Smooth muscle cell (in vitro differentiated cells): ENCODE results near the gene PDE4D. TPM values are rescaled to one million over a fixed set of nuclear protein-coding genes. Genes with fewer than 3 reads are reported as not detected.

Experiments
- DNase-seq: peaks from one replicate; lab custom pipeline; 2025; ENCODE audit not compliant: unreplicated experiment; lab: John Stamatoyannopoulos, UW
- H2AFZ ChIP-seq: fragments of 200-600 bp; sonication (generic); 2 replicates; pipeline ENCODE4 v1.6.0; 2016; ENCODE audit warnings: antibody characterized with exemption, low read depth, mild to moderate bottlenecking
- H3F3A ChIP-seq: fragments of 200-600 bp; sonication (generic); 2 replicates; pipeline ENCODE4 v1.6.0; 2017; ENCODE audit warnings: antibody characterized with exemption, low read depth
- H3K27ac ChIP-seq: fragments of 200-600 bp; sonication (generic); 2 replicates; pipeline ENCODE4 v1.5.1; 2016; ENCODE audit warnings: low read depth, mild to moderate bottlenecking
- H3K27me3 ChIP-seq: fragments of 200-600 bp; sonication (generic); 2 replicates; pipeline ENCODE4 v1.6.1; 2016; ENCODE audit warnings: low read depth, mild to moderate bottlenecking
- H3K36me3 ChIP-seq: fragments of 200-600 bp; sonication (generic); 2 replicates; pipeline ENCODE4 v1.5.1; 2016; ENCODE audit warnings: low read depth
- H3K4me1 ChIP-seq: fragments of 200-600 bp; sonication (generic); 2 replicates; pipeline ENCODE4 v1.5.1; 2016; ENCODE audit warnings: low read depth
- H3K4me2 ChIP-seq: fragments of 200-600 bp; sonication (generic); 2 replicates; pipeline ENCODE4 v1.6.0; 2016; ENCODE audit warnings: mild to moderate bottlenecking
- H3K4me3 ChIP-seq: fragments of 200-600 bp; sonication (generic); 2 replicates; pipeline ENCODE4 v1.5.1; 2016; ENCODE audit warnings: mild to moderate bottlenecking
- H3K79me2 ChIP-seq: fragments of 200-600 bp; sonication (generic); 2 replicates; pipeline ENCODE4 v1.6.0; 2016; ENCODE audit warnings: low read depth, mild to moderate bottlenecking
- H3K9ac ChIP-seq: fragments of 200-600 bp; sonication (generic); 2 replicates; pipeline ENCODE4 v1.6.0; 2016; ENCODE audit warnings: low read depth
- H3K9me3 ChIP-seq: fragments of 200-600 bp; sonication (generic); replicated peaks from 2 replicates; pipeline ENCODE4 v1.5.1; 2016; ENCODE audit warnings: low read depth
- H4K20me1 ChIP-seq: fragments of 200-600 bp; sonication (generic); 2 replicates; pipeline ENCODE4 v1.6.0; 2016; ENCODE audit warnings: low read depth
- WGBS: methylation state at CpG from one replicate; pipeline ENCODE4 v1.1.7; 2016; ENCODE audit warnings: low lambda C conversion rate; 5-methylcytosine and 5-hydroxymethylcytosine counted together
- polyA plus RNA-seq: library from polyadenylated mRNA; unstranded; fragments of >200 nt; fragmentation: Nextera tagmentation; extraction: Ambion mirVana; gene quantifications from 2 replicates; pipeline ENCODE4 v1.2.1, GENCODE V29; 2016
- total RNA-seq: library from RNA; depleted of rRNA; stranded (reverse); fragments of >200 nt; gene quantifications from 2 replicates; pipeline ENCODE4 v1.2.3, GENCODE V29; 2014
- TF ChIP-seq, protein P1 (sequence below): fragments of 200-600 bp; sonication (generic); IDR thresholded peaks from 2 replicates; pipeline ENCODE4 v1.5.1; 2017; ENCODE audit warnings: borderline replicate concordance, mild to moderate bottlenecking, antibody characterized with exemption; ENCODE audit not compliant: insufficient read depth, poor library complexity, severe bottlenecking

Gene PDE4D
- total and polyA plus RNA-seq, 2 experiments from 2014 or later: 16.4 to 61.0 TPM

DNA sequence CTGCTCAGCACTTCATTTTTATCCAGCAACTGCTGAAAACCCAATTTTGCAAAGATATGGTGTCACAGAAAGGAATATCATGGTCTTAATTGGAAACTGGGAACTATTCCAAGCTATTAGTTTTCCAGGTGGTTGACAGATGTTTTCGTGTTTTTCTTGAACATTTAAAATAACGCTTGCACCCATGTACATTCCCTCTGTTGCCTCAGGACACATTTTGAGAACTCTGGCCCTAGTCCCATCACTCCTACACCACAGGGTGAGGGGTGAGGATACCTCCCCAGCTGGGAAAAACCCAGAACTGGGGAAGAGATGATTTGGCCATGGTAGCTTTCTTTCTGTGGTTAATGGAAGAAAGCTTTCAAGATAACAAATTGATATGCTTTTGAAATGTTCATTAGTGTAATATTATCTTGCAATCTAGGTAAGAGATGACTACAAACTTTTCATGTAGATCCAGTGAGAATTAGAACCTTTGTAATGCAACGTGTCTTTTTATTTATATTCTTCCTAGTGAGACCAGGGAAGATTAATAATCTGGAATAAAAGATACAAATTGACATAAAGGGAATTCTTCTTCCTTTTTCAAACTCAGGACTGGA is 683.7 kb downstream of the PDE4D start:
- no peak for DNase-seq
- Histone ChIP-seq H3K27me3 (no peaks in the 10 kb centered on the region), H3K27ac (no peak overlapping the region), H3K36me3 (no peaks in the 10 kb centered on the region), H3K9ac (no peak overlapping the region), H2AFZ (no peak overlapping the region), H3K4me1 (no peaks in the 10 kb centered on the region), H3F3A (peaks cover 7% of the 10 kb centered on the region), H3K4me3 (no peak overlapping the region), H3K9me3 (no peaks in the 10 kb centered on the region), H3K79me2 (no peaks in the 10 kb centered on the region), H4K20me1 (no peaks in the 10 kb centered on the region), H3K4me2 (no peak overlapping the region)
- TF ChIP-seq, protein P1, sequence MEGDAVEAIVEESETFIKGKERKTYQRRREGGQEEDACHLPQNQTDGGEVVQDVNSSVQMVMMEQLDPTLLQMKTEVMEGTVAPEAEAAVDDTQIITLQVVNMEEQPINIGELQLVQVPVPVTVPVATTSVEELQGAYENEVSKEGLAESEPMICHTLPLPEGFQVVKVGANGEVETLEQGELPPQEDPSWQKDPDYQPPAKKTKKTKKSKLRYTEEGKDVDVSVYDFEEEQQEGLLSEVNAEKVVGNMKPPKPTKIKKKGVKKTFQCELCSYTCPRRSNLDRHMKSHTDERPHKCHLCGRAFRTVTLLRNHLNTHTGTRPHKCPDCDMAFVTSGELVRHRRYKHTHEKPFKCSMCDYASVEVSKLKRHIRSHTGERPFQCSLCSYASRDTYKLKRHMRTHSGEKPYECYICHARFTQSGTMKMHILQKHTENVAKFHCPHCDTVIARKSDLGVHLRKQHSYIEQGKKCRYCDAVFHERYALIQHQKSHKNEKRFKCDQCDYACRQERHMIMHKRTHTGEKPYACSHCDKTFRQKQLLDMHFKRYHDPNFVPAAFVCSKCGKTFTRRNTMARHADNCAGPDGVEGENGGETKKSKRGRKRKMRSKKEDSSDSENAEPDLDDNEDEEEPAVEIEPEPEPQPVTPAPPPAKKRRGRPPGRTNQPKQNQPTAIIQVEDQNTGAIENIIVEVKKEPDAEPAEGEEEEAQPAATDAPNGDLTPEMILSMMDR: no peak
- 90% methylated on average over 3 of the region's 3 CpGs for WGBS

DNA sequence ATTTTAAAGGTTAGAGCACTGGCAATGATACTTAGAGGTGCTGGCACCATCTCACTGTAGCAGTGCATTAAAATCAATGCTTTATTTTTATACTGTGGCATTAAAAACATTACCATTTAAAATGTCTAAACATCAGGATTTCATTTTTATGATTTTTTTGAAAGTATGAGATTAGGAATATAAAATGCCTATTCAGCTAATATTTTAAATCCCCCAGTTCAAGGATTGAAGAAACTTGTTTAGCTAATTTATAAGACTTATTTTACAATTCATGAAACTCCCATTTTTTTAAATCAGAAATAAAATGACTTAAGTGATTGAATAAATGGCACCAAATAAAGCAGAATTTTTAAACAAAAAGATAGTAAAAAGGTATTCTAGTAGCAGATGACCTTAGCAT is 685.1 kb downstream of the PDE4D start:
- Histone ChIP-seq H3K4me2 (no peak overlapping the region), H3K4me3 (no peak overlapping the region), H3K79me2 (peaks cover 7% of the 10 kb centered on the region), H3F3A (peaks cover 7% of the 10 kb centered on the region), H3K4me1 (no peaks in the 10 kb centered on the region), H3K9me3 (no peaks in the 10 kb centered on the region), H3K36me3 (no peaks in the 10 kb centered on the region), H4K20me1 (no peaks in the 10 kb centered on the region), H3K27me3 (no peaks in the 10 kb centered on the region), H2AFZ (no peak overlapping the region), H3K9ac (no peak overlapping the region), H3K27ac (no peak overlapping the region)
- TF ChIP-seq, protein P1: no peak
- DNase-seq: no peak

DNA sequence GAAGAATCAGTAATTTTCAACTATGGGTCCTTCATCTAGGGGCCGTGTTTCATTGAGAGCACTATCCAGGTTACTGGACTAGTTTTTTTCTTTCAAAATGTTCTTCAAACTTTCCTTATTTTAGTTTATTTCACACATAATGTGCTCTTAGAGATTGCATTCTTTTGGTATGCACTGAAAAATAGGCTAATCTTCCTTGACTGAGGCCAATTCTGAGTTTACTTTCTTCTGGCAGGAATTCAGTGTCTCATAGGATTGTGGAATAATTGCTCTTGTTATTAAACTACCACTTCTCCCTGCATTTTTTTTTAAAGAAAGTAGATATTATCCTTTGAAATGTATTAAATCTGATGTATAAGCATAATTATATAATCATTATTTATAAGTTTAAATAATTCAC is 686.1 kb downstream of the PDE4D start:
- 44% methylated on average over 1 of the region's 1 CpG for WGBS
- Histone ChIP-seq H3K27me3 (no peaks in the 10 kb centered on the region), H4K20me1 (no peaks in the 10 kb centered on the region), H3K9me3 (no peaks in the 10 kb centered on the region), H3K36me3 (no peaks in the 10 kb centered on the region), H3K4me2 (peak overlapping the region; percentile 26), H3K9ac (no peak overlapping the region), H3K4me1 (no peaks in the 10 kb centered on the region), H3F3A (peaks cover 7% of the 10 kb centered on the region), H2AFZ (no peak overlapping the region), H3K4me3 (no peak overlapping the region), H3K79me2 (peaks cover 7% of the 10 kb centered on the region), H3K27ac (peak overlapping the region; percentile 74)
- no peak for DNase-seq
- TF ChIP-seq, protein P1: no peak

DNA sequence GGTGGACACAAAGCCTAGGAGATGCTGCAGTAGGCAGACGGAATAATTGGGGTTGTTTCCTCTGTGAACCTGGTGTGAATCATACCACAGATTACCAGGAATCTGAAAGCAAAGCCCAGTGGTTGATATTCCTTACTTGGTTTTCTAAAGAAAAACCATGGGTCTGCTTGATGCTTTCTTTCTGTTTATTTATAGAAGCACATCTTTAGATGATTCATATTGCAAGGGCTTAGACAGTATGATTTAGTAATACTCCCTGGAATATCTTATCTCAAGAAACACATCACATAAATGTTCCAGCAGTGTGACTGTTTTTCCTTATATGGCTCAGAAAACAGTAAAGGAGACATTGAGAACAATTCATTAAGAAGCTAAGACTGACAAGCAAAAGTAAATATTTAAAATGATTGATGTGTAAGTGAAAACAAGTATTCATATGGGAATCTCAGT is 687.4 kb downstream of the PDE4D start:
- Histone ChIP-seq H3K4me3 (no peak overlapping the region), H3K79me2 (peaks cover 7% of the 10 kb centered on the region), H2AFZ (no peak overlapping the region), H3K9ac (no peak overlapping the region), H3K36me3 (no peaks in the 10 kb centered on the region), H3F3A (peaks cover 7% of the 10 kb centered on the region), H4K20me1 (no peaks in the 10 kb centered on the region), H3K4me1 (no peaks in the 10 kb centered on the region), H3K4me2 (peak overlapping the region; percentile 47), H3K27ac (peak overlapping the region; percentile 74), H3K9me3 (no peaks in the 10 kb centered on the region), H3K27me3 (no peaks in the 10 kb centered on the region)
- no peak for DNase-seq
- WGBS: 9% methylated on average over 1 of the region's 1 CpG
- TF ChIP-seq, protein P1: no peak
